ENCODE measurements around the gene KLHL13. TPM values are rescaled to one million over a fixed set of nuclear protein-coding genes. Genes with fewer than 3 reads are reported as not detected.

The KLHL13 gene
- total RNA-seq, 1 experiment from 2014 or later, result 0.82 TPM

- no peak for TF ChIP-seq TCF7L2 (IDR thresholded peaks at IDR 0.05; ENCODE audit: low read depth, low read length)
- TF ChIP-seq CTCF (IDR thresholded peaks at IDR 0.05), result no peak
- TF ChIP-seq SIN3A (IDR thresholded peaks at IDR 0.05; ENCODE audit: borderline replicate concordance, insufficient read depth, low read depth, low read length), result no peak
- TF ChIP-seq REST (IDR thresholded peaks at IDR 0.05; ENCODE audit: insufficient read depth in 1 of 2, low read depth in 2 of 2, low read length in 1 of 2), result no peak
- no peak for TF ChIP-seq POLR2AphosphoS5 (IDR thresholded peaks at IDR 0.05; ENCODE audit: low read depth, low read length)
- in situ Hi-C loops (cut with HindIII; ENCODE audit: low pct_unique_long_range_greater_than_20kb, low sequenced_read_pairs), result no loop called here
- H3K27me3 ChIP-seq (ENCODE audit: control insufficient read depth, insufficient read depth, low read length), result no peaks in the 10 kb centered on the region
- intact Hi-C loops (cut with micrococcal nuclease; ENCODE audit: unreplicated experiment), result no loop called here
- H3K27ac ChIP-seq (ENCODE audit: low read length), result no peak overlapping the region
- CTCF ChIA-PET, result no interaction called here
- H3K4me3 ChIP-seq (ENCODE audit: low read depth in 2 of 2, low read length in 2 of 2), result no peak overlapping the region
- no TSS peak for BruUV-seq (replicated peaks)
- H3K4me1 ChIP-seq (ENCODE audit: control insufficient read depth, insufficient read depth, low read length), result no peaks in the 10 kb centered on the region
- ATAC-seq (no peak), DNase-seq (ENCODE audit: low read depth, low spot score) (no peak)
- POLR2A ChIA-PET, result no interaction called here
- no peaks in the 10 kb centered on the region for H3K9me3 ChIP-seq (ENCODE audit: control insufficient read depth, insufficient read depth, low read depth, low read length)
- H3K36me3 ChIP-seq (ENCODE audit: control insufficient read depth, insufficient read depth, low read length), result no peaks in the 10 kb centered on the region; the same call in 1 of the 2 replicates
These were observed 206.4 kb downstream of the KLHL13 start for GRCh38 chrX:117910216-117910615.

- in situ Hi-C loops (cut with HindIII; ENCODE audit: low pct_unique_long_range_greater_than_20kb, low sequenced_read_pairs) (no loop called here), intact Hi-C loops (cut with micrococcal nuclease; ENCODE audit: unreplicated experiment) (no loop called here)
- Histone ChIP-seq H3K27me3 (ENCODE audit: control insufficient read depth, insufficient read depth, low read length) (no peaks in the 10 kb centered on the region), H3K4me3 (ENCODE audit: low read depth in 2 of 2, low read length in 2 of 2) (no peak overlapping the region), H3K9me3 (ENCODE audit: control insufficient read depth, insufficient read depth, low read depth, low read length) (no peaks in the 10 kb centered on the region), H3K4me1 (ENCODE audit: control insufficient read depth, insufficient read depth, low read length) (no peaks in the 10 kb centered on the region), H3K27ac (ENCODE audit: low read length) (no peak overlapping the region), H3K36me3 (ENCODE audit: control insufficient read depth, insufficient read depth, low read length) (no peaks in the 10 kb centered on the region)
- BruUV-seq (replicated peaks), result no TSS peak
- POLR2A ChIA-PET, result no interaction called here
- DNase-seq (ENCODE audit: low read depth, low spot score) (no peak), ATAC-seq (no peak)
- TF ChIP-seq CTCF (IDR thresholded peaks at IDR 0.05), result no peak
- no peak for TF ChIP-seq TCF7L2 (IDR thresholded peaks at IDR 0.05; ENCODE audit: low read depth, low read length)
- TF ChIP-seq POLR2AphosphoS5 (IDR thresholded peaks at IDR 0.05; ENCODE audit: low read depth, low read length), result no peak
- no peak for TF ChIP-seq SIN3A (IDR thresholded peaks at IDR 0.05; ENCODE audit: borderline replicate concordance, insufficient read depth, low read depth, low read length)
- no peak for TF ChIP-seq REST (IDR thresholded peaks at IDR 0.05; ENCODE audit: insufficient read depth in 1 of 2, low read depth in 2 of 2, low read length in 1 of 2)
- CTCF ChIA-PET, result no interaction called here
These were observed 218.4 kb downstream of the KLHL13 start for GRCh38 chrX:117898226-117898625.
